OCI-M1 (cell line): ENCODE results near the gene IL23A.
"Not testable (repeated sequence)": the region's sequence is repeated elsewhere in the genome, so short reads cannot be mapped to it uniquely, and the experiment has no call there.

Source experiments
- DNase-seq: peaks from one replicate; lab custom pipeline; 2025; lab: John Stamatoyannopoulos, UW

The IL23A gene

GRCh38 chr12:56326126-56326525 lies 12.6 kb upstream of the IL23A start:
- no peak for DNase-seq

DNA sequence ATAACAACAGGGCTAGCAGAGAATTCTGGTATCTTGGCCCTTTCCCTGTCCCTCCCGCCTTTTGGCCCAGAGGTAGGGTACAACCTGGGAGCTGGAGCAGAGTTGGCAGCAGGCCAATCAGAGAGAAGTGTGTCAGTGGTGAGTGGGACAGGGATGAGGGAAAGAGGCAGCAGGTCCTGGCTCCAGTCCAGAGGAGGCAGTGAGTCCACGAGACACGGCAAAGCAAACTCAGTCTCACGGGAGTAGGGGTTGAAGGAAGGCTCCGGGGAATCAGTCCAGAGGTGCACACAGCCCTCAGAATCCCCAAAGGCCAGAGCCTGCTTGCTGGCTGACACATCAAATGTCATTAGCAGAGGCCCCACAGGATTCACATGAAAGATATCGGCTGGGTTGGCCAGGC lies 12.2 kb upstream of the IL23A start:
- DNase-seq, result no peak

- DNase-seq, result no peak
These were observed 7.7 kb upstream of the IL23A start for GRCh38 chr12:56330936-56331490.

- no peak for DNase-seq
These were observed 6.0 kb upstream of the IL23A start for GRCh38 chr12:56332512-56333196.

- DNase-seq, result no peak
These were observed 5.4 kb upstream of the IL23A start for GRCh38 chr12:56333197-56333678.

- DNase-seq, result peak; percentile 98
These were observed 4.8 kb upstream of the IL23A start, which contains the start of gene PAN2 for GRCh38 chr12:56333679-56334489. Gene PAN2, minus strand, starts transcription at chr12:56334000. Its CDS starts 906 bp downstream, at chr12:56333094.

DNA sequence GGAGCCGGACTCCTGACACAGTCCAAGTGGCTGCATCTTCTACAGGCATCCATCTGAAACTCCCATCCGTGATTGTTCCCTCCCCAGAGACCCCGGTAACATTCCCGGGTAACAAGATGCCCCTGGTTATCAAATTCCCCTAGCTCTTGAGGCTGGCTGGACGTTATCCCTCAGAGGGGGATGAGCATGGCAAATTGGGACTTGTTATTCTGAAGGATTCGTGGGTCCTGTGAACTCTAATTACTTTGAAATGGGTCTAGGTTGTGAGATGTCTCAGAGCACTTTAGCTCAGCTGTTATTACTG lies 4.2 kb upstream of the IL23A start:
- no peak for DNase-seq

- not testable (repeated sequence) for DNase-seq
These were observed 3.2 kb upstream of the IL23A start for GRCh38 chr12:56335527-56335926.

GRCh38 chr12:56336361-56337167 lies 2.1 kb upstream of the IL23A start:
- peak; percentile 68 for DNase-seq

DNA sequence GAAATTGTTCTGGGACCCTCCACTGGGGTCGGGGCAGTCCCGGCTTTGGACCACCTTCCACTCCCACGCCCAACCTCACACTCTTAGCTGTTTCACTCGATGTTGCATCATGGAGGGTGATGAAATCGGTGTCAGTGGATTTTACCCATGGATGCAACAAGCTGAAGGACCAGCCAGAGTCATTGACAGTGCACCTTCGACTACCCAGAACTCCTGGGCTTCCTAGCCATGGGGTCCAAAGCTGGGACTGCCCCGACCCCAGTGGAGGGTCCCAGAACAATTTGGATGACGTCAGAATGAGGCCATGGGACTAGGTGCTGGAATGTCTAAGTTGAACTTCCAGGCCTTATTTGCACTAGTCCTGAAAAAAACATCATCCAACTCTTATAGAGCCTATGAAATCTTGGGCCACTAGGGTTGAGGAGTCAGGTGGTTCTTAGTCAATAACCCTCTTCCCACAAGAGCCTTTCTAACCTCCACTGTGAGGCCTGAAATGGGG lies 882 bp upstream of the IL23A start:
- DNase-seq, result peak; percentile 29

DNA sequence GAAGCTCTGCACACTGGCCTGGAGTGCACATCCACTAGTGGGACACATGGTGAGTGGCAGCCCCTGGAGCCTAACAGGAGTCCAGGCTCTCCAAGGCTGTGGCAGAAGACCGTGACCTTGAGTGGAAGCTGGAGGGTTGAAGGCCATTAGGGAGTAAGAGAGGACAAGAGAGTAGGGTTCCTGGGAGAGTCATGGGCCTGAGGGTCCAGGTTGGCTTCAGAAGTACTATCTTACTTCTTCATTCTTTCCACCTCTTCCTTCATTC lies 406 bp downstream of the IL23A start:
- DNase-seq, result no peak

DNA sequence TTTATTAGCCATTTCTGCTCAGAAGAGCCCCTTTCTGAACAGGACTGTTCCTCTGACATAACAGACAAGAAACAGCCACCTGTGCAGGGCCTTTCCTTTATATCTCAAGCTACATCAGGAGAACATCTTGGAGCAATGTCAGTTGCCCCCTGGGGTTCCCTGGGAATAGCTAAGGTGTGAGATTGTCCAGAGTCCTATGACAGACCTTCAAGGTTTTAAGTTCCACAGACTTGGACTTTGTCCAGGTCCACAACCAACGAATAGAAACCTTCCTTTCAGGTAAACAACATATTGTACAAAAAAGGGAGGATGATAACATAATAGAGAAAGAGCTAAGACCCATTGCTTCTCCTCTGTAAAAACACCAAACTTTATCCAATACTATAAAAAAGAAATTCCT lies 2.9 kb downstream of the IL23A start:
- DNase-seq, result no peak

- DNase-seq, result not testable (repeated sequence)
These were observed 3.6 kb downstream of the IL23A start for GRCh38 chr12:56342290-56342689.

DNA sequence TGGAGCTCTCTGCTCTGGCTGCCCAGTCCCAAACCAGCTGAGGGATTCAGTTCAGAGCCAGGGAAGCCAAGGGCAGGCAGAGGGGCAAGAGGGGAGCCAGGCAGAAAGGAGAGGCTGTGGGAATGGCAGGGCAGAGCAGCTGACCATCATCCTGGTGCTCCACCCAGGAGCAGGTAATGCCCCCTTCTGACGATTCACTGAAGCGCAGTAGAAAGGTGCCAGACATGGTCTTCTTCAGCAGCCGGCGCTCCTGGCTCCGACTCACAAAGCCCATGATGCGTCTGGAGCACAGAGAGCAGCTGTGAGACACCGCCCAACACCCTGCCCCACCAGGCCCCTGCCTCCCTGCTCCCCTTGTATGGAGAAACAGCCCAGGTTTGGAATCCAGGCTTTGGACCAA lies 8.0 kb downstream of the IL23A start:
- DNase-seq, result no peak

- DNase-seq, result not testable (repeated sequence)
These were observed 8.6 kb downstream of the IL23A start for GRCh38 chr12:56347255-56347654.

DNA sequence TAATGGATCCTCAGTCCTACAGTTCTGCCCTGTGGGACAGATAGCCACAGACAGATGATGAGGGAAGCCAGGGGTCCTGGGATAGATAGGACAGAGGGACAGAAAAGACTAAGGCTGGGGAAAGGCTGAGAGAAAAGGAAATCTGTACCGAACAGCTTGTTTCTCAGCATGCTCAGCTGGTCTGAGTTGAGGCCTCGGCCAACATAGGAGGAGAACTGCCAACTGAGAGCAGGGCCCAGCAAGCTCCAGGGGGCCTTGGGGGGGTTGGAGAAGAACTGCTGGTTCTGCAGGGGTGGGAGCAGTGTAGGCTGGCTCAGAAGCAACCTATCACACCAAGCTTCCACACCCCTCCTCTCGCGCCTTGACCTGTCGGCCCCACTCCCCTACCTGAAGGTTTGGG lies 10.1 kb downstream of the IL23A start:
- DNase-seq, result no peak

- DNase-seq, result no peak
These were observed 12.0 kb downstream of the IL23A start for GRCh38 chr12:56350662-56351061.

DNA sequence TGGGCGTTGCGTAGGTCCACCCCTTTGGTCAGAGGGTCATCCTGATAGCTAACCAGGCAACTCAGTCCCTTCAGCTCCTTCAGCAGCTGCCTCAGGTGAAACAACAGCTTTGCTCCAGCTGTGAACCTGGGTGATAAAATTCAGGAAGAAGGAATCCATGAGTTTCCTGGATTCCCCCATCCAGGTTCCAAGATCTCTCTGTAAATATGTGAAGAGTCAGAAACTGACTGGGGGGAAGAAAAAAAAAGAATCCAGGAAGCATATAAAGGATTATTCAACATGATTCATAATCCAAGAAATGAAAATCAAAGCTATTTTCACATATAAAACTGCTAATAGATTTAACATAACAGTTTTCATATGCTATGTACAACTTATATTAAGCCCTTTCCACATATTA lies 12.6 kb downstream of the IL23A start:
- no peak for DNase-seq

DNA sequence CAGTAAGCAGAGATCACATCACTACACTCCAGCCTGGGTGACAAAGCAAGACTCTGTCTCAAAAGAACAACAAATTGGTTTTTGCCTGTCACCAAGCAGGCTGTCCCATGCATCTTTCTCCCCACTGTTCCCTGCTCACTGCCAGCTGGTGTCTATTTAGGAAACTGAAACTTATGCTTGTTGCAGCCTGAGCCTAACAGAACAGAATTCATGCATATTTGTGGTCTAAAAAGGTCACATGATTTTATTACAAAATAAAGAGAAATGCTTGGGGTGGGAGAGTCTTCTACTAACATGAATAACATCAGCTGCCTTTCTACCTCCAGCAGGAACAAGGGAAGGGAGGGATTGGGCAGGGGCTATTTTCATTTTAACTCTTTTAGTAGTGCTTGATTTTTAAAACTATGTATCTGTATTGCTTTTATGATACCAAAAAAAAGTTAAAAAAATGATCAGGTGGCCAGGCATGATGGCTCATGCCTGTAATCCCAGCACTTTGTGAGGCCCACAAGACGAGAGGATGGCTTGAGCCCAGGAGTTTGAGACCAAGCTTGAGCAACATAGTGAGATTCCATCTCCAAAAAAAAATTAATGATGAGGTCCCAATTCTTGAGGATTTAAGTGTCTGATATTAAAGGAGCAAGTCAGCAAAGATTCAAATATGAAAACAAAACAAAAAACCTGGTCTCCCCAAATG lies 20.3 kb downstream of the IL23A start:
- DNase-seq, result peak; percentile 63

DNA sequence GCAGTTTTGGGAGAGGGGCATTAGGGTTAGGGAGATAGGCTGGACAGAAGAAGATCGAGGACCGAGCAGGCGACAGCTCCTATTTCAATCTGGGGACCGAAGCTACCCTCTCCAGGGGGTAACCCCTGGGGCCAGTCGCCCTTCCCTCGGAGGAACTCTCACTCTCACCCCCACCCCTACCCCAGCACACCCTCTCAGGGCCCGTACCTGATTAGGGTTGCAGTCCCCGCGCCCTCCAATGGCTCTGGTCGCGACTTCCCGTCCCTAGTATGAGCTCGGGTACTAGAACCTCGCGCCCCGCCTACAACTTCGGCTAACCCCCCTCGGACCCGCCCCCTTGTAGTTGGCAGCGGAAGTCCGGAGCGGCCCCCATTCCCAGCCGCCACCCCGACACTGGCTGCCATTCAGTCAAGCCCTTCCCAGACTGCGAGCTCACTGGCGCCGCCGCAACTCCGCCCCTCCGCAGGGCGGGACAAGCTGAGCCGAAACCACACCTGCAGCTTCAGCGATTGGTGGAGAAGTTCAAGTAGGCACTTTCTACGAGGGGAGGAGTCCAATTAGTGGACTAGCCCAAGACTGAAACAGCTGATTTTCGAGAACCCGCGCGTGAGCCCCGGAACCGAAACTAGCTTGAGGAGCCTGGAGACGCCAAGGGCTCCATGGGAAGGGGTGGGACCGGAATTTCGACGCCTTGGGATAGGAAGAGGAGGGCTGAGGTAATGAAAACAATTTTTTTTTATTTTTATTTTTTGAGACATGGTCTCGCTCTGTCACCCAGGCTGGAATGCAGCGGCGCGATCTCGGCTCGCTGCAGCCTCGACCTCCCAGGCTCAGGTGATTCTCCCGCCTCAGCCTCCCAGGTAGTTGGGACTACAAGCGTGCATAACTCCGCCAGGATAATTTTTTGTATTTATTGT lies 21.4 kb downstream of the IL23A start, which contains the start of gene STAT2:
TSS of gene STAT2 (minus strand) at position 257 of the 917 bp plus-strand sequence. CDS start 3,536 bp downstream, outside the sequence.
- peak; percentile 100 for DNase-seq
